Spleen (tissue), 7 donors: ENCODE measurements around the gene TLE1.

Experiments
- CTCF ChIP-seq, 11 experiments: fragments of 200-600 bp in 7 of 11; fragments of 450-650 bp in 4 of 11; sonication (generic) in 4 of 11; IDR thresholded peaks in 8 of 11; conservative IDR thresholded peaks in 3 of 11; 1 replicate in 7 of 11; 2 replicates in 4 of 11; pipeline versions ENCODE4 v1.4.0 to v1.8.0; 2016 to 2021; ENCODE audit warnings: antibody characterized with exemption in 11 of 11, inconsistent platforms in 4 of 11, mild to moderate bottlenecking in 1 of 11
- POLR2A ChIP-seq, 3 donors: fragments of 450-650 bp; IDR thresholded peaks; one replicate each; pipeline ENCODE4 v1.5.1; 2017; ENCODE audit warnings: antibody characterized with exemption in 3 of 3, mild to moderate bottlenecking in 1 of 3
- donor health status: DM: no; HTN: no; CAD: no; lungs with moderate emphysema.
- donor health status: DM: no; HTN: no; CAD: no.
- donor health status: DM: no; HTN: no; CAD: no.

- TF ChIP-seq POLR2A (IDR thresholded peaks at IDR 0.05) (no peak), CTCF (IDR thresholded peaks at IDR 0.05 in 8 of 11, conservative IDR thresholded peaks at IDR 0.05 in 3 of 11) (no peak)
Observed at GRCh38 chr9:81614335-81614734, 75.0 kb downstream of the TLE1 start.
